NT2/D1 (cell line): ENCODE data around the gene FAM107A.
A peak's percentile ranks its signal among the peaks of the same experiment; 100 is the strongest.

ENCODE experiments used
- DNase-seq: peaks from one replicate; pipeline ENCODE4 v3.0.0-alpha.2; 2011; ENCODE audit warnings: low read depth, low spot score
- H3K27me3 ChIP-seq: 2 replicates; pipeline ENCODE4 v1.6.0; 2011; ENCODE audit warnings: mild to moderate bottlenecking; ENCODE audit not compliant: insufficient read length, insufficient read depth
- H3K36me3 ChIP-seq: 2 replicates; pipeline ENCODE4 v1.6.1; 2011; ENCODE audit warnings: mild to moderate bottlenecking, low read length, mixed read lengths; ENCODE audit not compliant: insufficient read depth, insufficient read length
- H3K4me1 ChIP-seq: 2 replicates; pipeline ENCODE4 v1.5.1; 2011; ENCODE audit not compliant: insufficient read depth, insufficient read length
- H3K4me3 ChIP-seq: 2 replicates; pipeline ENCODE4 v1.5.1; 2011; ENCODE audit warnings: low read depth; ENCODE audit not compliant: insufficient read length
- H3K9ac ChIP-seq: 2 replicates; pipeline ENCODE4 v1.6.0; 2011; ENCODE audit warnings: low read depth; ENCODE audit not compliant: insufficient read length
- H3K9me3 ChIP-seq: 2 replicates; pipeline ENCODE4 v1.5.1; 2011; ENCODE audit warnings: mild to moderate bottlenecking, low read length; ENCODE audit not compliant: insufficient read depth
- SUZ12 ChIP-seq: IDR thresholded peaks from 2 replicates; pipeline ENCODE4 v1.6.1; 2011; ENCODE audit not compliant: insufficient read length, insufficient read depth; ENCODE audit errors: extremely low read depth
- YY1 ChIP-seq: IDR thresholded peaks from 2 replicates; pipeline ENCODE4 v1.6.1; 2011; ENCODE audit not compliant: insufficient read length, insufficient read depth
- ZNF274 ChIP-seq: IDR thresholded peaks from 2 replicates; pipeline ENCODE4 v1.6.1; 2011; ENCODE audit warnings: mild to moderate bottlenecking, low read depth, low read length

Gene FAM107A

GRCh38 chr3:58621086-58621830, 44.1 kb upstream of the FAM107A start:
- Histone ChIP-seq H3K4me3 (no peak overlapping the region), H3K9me3 (no peaks in the 10 kb centered on the region), H3K27me3 (no peaks in the 10 kb centered on the region), H3K4me1 (peaks cover 18% of the 10 kb centered on the region), H3K36me3 (no peaks in the 10 kb centered on the region), H3K9ac (no peak overlapping the region)
- TF ChIP-seq ZNF274 (no peak), YY1 (no peak), SUZ12 (no peak)
- no peak for DNase-seq

- DNase-seq = no peak
- no peak overlapping the region for H3K4me3 ChIP-seq
- TF ChIP-seq SUZ12 (no peak), ZNF274 (no peak), YY1 (no peak)
These were observed 43.2 kb upstream of the FAM107A start for GRCh38 chr3:58620421-58620820.

GRCh38 chr3:58617338-58617761, 40.2 kb upstream of the FAM107A start:
- no peak for DNase-seq
- no peaks in the 10 kb centered on the region for H3K36me3 ChIP-seq
- peak overlapping the region; percentile 56 for H3K9ac ChIP-seq
- peaks cover 9% of the 10 kb centered on the region for H3K4me1 ChIP-seq
- no peaks in the 10 kb centered on the region for H3K27me3 ChIP-seq
- no peak for TF ChIP-seq ZNF274
- no peak for TF ChIP-seq YY1
- no peak for TF ChIP-seq SUZ12
- H3K9me3 ChIP-seq = no peaks in the 10 kb centered on the region
- no peak overlapping the region for H3K4me3 ChIP-seq

More at GRCh38 chr3:58620421-58620820, 43.2 kb upstream of the FAM107A start:
- no peak overlapping the region for H3K9ac ChIP-seq
- peaks cover 15% of the 10 kb centered on the region for H3K4me1 ChIP-seq
- no peaks in the 10 kb centered on the region for H3K36me3 ChIP-seq
- H3K9me3 ChIP-seq = no peaks in the 10 kb centered on the region
- H3K27me3 ChIP-seq = no peaks in the 10 kb centered on the region

GRCh38 chr3:58613236-58614132, 36.3 kb upstream of the FAM107A start:
- Histone ChIP-seq H3K4me3 (no peak overlapping the region), H3K9ac (no peak overlapping the region), H3K9me3 (no peaks in the 10 kb centered on the region), H3K36me3 (no peaks in the 10 kb centered on the region), H3K27me3 (no peaks in the 10 kb centered on the region), H3K4me1 (peaks cover 3% of the 10 kb centered on the region)
- TF ChIP-seq ZNF274 (no peak), YY1 (no peak), SUZ12 (no peak)
- DNase-seq = no peak

- DNase-seq = no peak
- Histone ChIP-seq H3K27me3 (no peaks in the 10 kb centered on the region), H3K36me3 (no peaks in the 10 kb centered on the region), H3K4me1 (peaks cover 3% of the 10 kb centered on the region), H3K4me3 (no peak overlapping the region), H3K9me3 (no peaks in the 10 kb centered on the region), H3K9ac (no peak overlapping the region)
- no peak for TF ChIP-seq ZNF274
- TF ChIP-seq SUZ12 = no peak
These were observed 35.6 kb upstream of the FAM107A start for GRCh38 chr3:58612830-58613229.

- Histone ChIP-seq H3K4me3 (no peak overlapping the region), H3K9me3 (no peaks in the 10 kb centered on the region), H3K36me3 (no peaks in the 10 kb centered on the region), H3K9ac (no peak overlapping the region), H3K27me3 (no peaks in the 10 kb centered on the region), H3K4me1 (no peaks in the 10 kb centered on the region)
- TF ChIP-seq ZNF274 (no peak), SUZ12 (no peak), YY1 (no peak)
- no peak for DNase-seq
These were observed 32.8 kb upstream of the FAM107A start for GRCh38 chr3:58609990-58610389.

- DNase-seq = no peak
- no peaks in the 10 kb centered on the region for H3K4me1 ChIP-seq
- no peaks in the 10 kb centered on the region for H3K27me3 ChIP-seq
- no peaks in the 10 kb centered on the region for H3K36me3 ChIP-seq
- no peak overlapping the region for H3K4me3 ChIP-seq
- H3K9me3 ChIP-seq = no peaks in the 10 kb centered on the region
- H3K9ac ChIP-seq = no peak overlapping the region
- TF ChIP-seq ZNF274 (no peak), SUZ12 (no peak), YY1 (no peak)
These were observed 31.5 kb upstream of the FAM107A start for GRCh38 chr3:58608648-58609047.
